Choroid plexus epithelial cell (primary cell): ENCODE data around the gene BCAT1.

Source experiments
- DNase-seq: peaks from one replicate; pipeline ENCODE4 v3.0.0-alpha.2; 2010; ENCODE audit warnings: low read depth
- H3K4me3 ChIP-seq: 2 replicates; pipeline ENCODE4 v1.5.1; 2011; ENCODE audit warnings: low read depth, mild to moderate bottlenecking, control low read depth, low read length, moderate library complexity
- TF ChIP-seq, protein P1 (sequence below): conservative IDR thresholded peaks from 2 replicates; pipeline ENCODE4 v1.5.1; 2011; ENCODE audit warnings: low read depth, mild to moderate bottlenecking, control low read depth, inconsistent platforms, low read length, moderate library complexity

Gene BCAT1

DNA sequence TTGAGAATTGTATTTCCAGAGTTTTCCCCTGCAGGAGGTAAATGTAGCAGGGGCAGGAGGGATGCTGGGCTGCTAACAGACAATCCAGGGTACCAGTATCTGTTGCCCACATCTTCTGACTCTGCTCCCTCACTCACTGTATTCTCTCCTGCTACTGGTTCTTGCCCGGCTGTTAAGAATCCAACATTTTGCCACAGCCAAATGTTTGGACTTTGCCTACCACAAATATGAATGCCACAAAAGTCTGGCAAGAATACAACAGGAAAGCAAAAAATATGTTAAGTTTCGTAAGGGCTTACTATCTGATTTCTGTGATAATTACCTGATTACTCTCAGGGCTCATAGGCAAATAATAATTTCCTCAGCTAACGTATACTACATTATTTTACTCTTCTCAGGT, 160.0 kb downstream of the BCAT1 start:
- peak; percentile 17 for DNase-seq
- no peak overlapping the region for H3K4me3 ChIP-seq
- TF ChIP-seq, protein P1, sequence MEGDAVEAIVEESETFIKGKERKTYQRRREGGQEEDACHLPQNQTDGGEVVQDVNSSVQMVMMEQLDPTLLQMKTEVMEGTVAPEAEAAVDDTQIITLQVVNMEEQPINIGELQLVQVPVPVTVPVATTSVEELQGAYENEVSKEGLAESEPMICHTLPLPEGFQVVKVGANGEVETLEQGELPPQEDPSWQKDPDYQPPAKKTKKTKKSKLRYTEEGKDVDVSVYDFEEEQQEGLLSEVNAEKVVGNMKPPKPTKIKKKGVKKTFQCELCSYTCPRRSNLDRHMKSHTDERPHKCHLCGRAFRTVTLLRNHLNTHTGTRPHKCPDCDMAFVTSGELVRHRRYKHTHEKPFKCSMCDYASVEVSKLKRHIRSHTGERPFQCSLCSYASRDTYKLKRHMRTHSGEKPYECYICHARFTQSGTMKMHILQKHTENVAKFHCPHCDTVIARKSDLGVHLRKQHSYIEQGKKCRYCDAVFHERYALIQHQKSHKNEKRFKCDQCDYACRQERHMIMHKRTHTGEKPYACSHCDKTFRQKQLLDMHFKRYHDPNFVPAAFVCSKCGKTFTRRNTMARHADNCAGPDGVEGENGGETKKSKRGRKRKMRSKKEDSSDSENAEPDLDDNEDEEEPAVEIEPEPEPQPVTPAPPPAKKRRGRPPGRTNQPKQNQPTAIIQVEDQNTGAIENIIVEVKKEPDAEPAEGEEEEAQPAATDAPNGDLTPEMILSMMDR: no peak

DNA sequence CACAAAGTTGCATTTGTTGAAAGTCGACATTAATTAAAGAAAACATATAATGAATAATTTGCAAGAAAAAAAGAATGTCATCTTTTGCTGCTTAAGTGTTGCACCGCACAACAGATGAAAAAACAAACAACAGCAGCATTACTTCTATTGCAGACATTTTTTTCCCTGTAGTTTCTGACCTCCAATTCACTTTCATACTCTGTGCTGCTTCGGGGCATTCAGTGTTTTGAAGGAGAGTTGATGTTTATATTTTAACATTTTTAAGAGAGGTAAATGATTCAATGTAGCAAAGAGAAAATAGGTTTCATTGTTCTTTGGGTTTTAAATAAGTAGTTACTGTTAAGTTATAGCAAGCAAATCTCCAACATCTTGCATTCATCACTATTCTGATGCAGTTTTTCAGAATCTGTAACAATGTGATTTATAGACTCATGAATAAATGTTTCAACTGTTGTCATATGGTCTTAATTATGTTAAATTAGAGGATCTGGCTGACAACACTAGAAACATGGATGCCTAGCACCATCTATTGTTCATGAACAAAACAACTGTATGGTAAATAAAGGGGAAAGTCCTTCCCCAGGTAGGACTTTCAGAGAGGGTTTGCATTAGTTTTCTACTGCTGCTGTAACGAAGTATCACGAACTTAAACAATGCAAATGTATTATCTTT, 168.1 kb downstream of the BCAT1 start:
- peak; percentile 42 for DNase-seq
- no peak overlapping the region for H3K4me3 ChIP-seq
- TF ChIP-seq, protein P1: peak; percentile 32

DNA sequence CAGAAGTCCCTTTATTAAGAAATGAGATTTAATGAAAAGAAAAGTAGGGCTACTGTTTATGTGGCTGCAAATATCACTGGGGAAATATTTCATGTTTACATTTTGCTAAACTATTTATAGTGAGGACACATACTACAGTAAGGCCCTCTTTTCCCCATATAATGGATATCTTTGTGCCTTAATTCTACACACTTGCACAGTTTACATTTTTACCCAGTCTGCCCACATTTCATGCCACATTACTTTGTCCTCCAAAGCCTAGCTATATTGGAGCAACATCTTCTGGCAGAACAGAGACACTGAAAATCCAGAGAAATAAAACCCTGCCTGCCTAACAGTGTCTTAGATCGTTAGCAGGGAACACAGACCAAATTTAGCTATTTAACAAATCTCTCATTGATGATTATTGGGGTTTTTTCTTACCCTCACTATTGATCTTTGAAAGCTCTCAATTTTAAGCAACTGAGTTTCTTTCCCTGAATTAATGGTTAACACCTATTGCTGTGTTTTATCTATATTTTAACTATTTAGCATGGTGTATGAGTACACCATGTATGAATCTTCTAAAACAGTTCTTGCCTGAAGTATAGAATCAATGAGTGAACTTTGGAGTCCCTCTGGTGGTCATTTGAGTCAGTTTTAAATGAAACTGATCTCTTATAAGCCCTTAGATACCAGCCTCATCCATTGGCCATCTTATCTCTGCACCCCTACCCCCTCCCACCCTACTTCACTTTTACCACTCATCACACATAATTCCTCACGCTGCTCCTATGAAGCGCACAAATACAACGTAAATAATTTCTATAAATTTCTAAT, 170.2 kb downstream of the BCAT1 start:
- TF ChIP-seq, protein P1: peak; percentile 57
- peak; percentile 84 for DNase-seq
- no peak overlapping the region for H3K4me3 ChIP-seq

DNA sequence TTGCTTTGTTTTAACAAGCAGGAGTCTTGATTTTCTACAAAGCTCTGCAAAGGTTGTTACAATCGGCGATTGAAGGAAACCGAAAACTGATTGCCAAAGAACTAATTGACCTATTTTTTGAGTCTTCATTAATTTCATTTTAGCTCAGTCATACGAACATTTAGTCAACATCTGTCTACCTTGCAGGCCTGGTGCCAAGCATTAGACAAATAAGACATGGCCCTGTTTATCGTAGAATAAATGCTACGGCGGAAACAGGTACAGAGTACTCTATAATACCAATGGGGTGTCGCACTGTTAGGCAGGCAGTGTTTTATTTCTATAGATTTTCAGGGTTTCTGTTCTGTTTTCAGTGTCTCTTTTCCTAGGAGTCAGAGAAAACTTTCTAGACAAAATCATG, 171.5 kb downstream of the BCAT1 start:
- TF ChIP-seq, protein P1: no peak
- DNase-seq: no peak
- H3K4me3 ChIP-seq: no peak overlapping the region

DNA sequence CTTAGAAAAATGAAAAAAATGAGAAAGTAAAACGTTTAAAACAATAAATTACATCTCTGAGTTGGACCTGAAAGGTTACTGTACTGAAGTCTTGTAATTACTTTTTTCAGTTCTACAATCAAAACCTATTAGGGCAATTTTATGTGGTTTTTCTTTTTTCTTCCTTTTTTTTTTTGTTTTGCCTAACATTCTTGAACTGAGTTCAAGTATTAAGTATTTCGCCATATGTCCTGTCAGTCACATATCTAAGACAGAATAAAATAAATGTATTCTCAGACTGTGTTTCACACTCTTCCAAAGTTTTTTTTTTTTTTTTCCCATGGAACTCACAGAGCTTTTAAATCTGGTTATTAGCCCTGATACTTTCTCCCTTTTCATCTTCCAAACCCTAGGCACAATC, 172.0 kb downstream of the BCAT1 start:
- DNase-seq: peak; percentile 72

DNA sequence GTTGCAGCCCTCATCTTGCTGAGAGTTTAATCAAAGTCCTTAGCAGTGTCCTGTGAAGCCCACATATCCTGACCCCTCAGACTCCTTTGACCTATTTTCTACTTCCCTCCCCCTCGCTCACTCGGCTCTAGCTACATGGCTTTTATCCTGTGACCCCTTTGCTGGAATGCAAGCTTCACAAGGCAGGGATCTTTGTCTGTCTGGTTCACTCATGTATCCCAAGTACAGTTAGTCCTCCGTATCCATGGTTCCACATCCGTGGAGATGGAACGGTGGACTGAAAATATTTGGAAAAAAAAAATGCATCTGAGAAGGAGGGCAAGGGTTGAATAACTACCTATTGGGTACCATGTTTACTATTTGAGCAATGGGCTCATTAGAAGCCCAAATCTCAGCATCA, 173.8 kb downstream of the BCAT1 start:
- no peak for DNase-seq
- TF ChIP-seq, protein P1: no peak
- no peak overlapping the region for H3K4me3 ChIP-seq

More for the DNA sequence above, 172.0 kb downstream of the BCAT1 start:
- TF ChIP-seq, protein P1: no peak
- no peak overlapping the region for H3K4me3 ChIP-seq
